Hepatocyte (in vitro differentiated cells): ENCODE data around the gene TTLL5.

Experiments used
- CTCF ChIP-seq: fragments of 200-600 bp; sonication (generic); IDR thresholded peaks from 2 replicates; pipeline ENCODE4 v1.5.1; 2016; ENCODE audit warnings: antibody characterized with exemption, mild to moderate bottlenecking; ENCODE audit not compliant: poor library complexity
- EZH2 ChIP-seq: fragments of 200-600 bp; sonication (generic); IDR thresholded peaks from 2 replicates; pipeline ENCODE4 v1.6.1; 2016; ENCODE audit warnings: antibody characterized with exemption, mild to moderate bottlenecking, borderline replicate concordance
- EZH2phosphoT487 ChIP-seq: fragments of 200-600 bp; sonication (generic); IDR thresholded peaks from one replicate; pipeline ENCODE4 v1.6.1; 2018; ENCODE audit warnings: antibody characterized with exemption, mild to moderate bottlenecking, low read depth, moderate library complexity; ENCODE audit not compliant: unreplicated experiment, severe bottlenecking

DNA sequence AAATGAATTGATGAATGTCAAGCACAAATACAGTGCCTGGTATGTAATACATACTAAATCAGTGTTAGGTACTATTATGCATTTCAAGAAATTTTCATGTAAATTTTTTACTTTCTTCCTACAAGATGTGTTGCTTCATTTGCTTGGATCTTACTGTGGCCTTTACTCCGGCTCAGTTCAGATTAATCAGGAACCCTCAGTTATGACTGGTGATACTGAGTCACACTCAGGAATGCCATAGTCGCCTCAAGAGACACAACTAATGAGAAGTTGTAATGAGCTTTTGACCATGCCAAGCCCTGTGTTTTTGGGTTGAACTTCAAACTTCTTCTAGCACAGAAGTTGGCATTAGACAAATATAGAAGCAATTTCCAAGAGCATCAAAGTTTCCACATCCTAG, 224.8 kb downstream of the TTLL5 start:
- TF ChIP-seq CTCF = no peak
- TF ChIP-seq EZH2phosphoT487 = no peak
- TF ChIP-seq EZH2 = no peak
